Stimulated activated CD8-positive, alpha-beta memory T cell treated with anti-CD3 and anti-CD28 coated beads, Interleukin-15, amount 100 ng/mL, for 48 hours (primary cell): ENCODE measurements around the gene SPDYE6.
"Not testable (repeated sequence)": the region's sequence is repeated elsewhere in the genome, so short reads cannot be mapped to it uniquely, and the experiment has no call there.

Experiments used
- DNase-seq, 2 donors: peaks; one replicate each; pipeline ENCODE4 v3.0.0-alpha.2; 2020; ENCODE audit warnings: low read depth in 2 of 2

Gene SPDYE6

GRCh38 chr7:102363549-102364393 is 7.5 kb upstream of the SPDYE6 start:
- peak; percentile 92 to 95 for DNase-seq

- not testable (repeated sequence) for DNase-seq
Measured at GRCh38 chr7:102346983-102347382, 9.3 kb downstream of the SPDYE6 start.

GRCh38 chr7:102340599-102341368 is 15.5 kb downstream of the SPDYE6 start:
- not testable (repeated sequence) for DNase-seq

DNA sequence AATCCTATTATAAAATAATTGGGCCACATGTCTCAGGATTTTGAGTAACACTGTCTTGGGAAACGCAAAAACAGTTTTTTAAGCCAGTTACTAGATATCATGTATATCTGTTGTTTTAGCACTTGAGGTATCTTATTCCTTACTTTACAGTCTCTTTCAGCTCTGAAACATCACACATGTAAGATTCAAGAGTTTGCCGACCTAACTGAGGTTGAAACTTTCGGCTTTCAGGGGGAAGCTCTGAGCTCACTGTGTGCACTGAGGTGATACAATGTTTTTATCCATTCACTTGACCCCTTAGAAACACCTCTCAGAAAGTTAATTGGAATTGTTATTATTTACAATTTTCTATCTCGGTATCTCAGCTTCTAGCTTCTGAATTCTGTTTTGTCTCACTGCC is 18.8 kb downstream of the SPDYE6 start:
- DNase-seq = not testable (repeated sequence)

GRCh38 chr7:102337002-102337401 is 19.2 kb downstream of the SPDYE6 start:
- DNase-seq = not testable (repeated sequence)

- not testable (repeated sequence) for DNase-seq
Measured at GRCh38 chr7:102335574-102335973, 20.7 kb downstream of the SPDYE6 start.

GRCh38 chr7:102330666-102331460 is 25.4 kb downstream of the SPDYE6 start:
- DNase-seq = not testable (repeated sequence)

GRCh38 chr7:102329366-102329765 is 26.9 kb downstream of the SPDYE6 start:
- not testable (repeated sequence) for DNase-seq

GRCh38 chr7:102328863-102329262 is 27.4 kb downstream of the SPDYE6 start:
- DNase-seq = not testable (repeated sequence)

GRCh38 chr7:102327183-102327582 is 29.1 kb downstream of the SPDYE6 start:
- DNase-seq = not testable (repeated sequence)

DNA sequence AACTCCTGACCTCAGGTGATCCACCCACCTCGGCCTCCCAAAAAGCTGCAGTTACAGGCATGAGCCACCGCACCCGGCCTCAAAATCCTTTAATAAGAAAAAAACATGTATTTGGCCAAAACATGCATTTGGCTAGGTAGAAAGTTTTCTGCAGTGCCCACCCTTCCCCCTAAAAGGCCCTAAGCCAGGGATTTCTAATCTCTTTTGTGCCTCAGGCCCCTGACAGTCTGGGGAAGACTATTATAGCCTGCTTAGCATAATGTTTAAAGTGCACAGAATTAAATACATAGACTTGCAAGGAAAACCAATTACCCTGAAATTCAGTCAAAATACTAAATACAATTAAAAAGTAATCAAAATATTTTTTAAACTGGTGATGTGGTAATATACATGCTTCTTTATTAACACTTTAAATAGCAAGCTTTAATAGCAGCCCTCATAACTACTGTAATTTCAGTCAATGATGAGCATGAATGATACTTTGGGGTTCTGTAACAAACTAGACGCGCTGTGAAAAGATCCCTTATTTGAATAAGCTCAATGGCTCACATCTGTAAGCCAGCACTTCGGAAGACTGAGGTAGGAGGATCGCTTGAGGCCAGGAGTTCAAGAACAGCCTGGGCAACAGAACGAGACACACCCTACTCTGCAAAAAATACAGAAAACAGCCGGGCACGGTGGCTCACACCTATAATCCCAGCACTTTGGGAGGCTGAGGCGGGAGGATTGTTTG is 29.9 kb downstream of the SPDYE6 start:
- DNase-seq = no peak

DNA sequence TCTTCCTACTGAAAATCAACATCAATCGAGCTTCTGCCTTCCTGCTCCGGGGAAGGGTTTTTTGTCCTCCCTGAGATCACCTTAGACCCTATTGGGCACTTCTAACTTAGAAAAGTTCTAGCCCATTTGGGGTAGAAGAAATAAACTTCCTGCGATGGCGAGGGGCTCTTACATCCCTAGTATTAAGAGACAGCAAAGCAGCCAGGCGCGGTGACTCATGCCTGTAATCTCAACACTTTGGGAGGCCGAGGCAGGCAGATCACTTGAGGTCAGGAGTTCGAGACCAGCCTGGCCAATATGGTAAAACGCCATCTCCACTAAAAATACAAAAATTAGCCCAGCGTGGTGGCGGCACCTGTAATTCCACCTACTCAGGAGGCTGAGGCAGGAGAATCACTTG is 31.1 kb downstream of the SPDYE6 start:
- not testable (repeated sequence) for DNase-seq

- no peak for DNase-seq
Measured at GRCh38 chr7:102323914-102324195, 32.4 kb downstream of the SPDYE6 start.

- DNase-seq = no peak
Measured at GRCh38 chr7:102322202-102322715, 34.0 kb downstream of the SPDYE6 start.

- DNase-seq = no peak
Measured at GRCh38 chr7:102321351-102322201, 34.7 kb downstream of the SPDYE6 start.

DNA sequence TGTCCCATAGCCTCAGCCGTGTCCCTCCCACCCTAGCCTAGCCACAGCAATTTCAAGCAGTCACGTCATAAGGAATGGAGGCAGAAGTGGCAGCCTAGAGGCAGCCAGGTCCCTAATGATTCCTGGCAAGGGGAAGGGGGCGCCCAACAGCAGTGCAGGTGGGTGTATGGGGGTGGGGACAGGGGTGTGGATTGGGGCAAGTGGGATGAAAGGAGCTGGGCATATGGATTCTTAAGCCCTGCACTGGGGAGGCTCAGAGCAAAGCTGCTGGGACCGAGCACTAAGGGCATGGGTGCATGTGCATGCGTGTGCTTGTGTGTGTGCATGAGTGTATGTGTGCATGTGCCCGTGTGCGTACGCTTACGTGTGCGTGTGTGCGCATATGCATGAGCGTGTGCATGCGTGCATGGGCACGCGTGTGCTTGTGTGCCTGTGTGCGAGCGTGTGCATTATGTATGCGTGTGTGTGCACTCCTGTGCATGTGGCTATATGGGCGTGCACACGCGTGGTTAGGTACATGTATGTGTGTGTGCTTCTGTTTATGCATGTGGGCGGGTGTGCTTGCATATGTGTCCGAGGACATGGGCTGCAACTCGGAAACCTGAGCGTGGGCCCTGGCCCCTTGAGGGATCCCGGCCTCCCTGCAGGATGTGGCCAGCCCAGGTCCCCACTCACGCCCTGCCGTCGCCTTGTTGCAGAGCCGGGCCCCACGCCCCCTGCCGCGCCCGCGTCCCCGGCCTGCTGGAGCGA is 35.5 kb downstream of the SPDYE6 start:
- DNase-seq = no peak

GRCh38 chr7:102320181-102320580 is 36.1 kb downstream of the SPDYE6 start:
- no peak for DNase-seq

DNA sequence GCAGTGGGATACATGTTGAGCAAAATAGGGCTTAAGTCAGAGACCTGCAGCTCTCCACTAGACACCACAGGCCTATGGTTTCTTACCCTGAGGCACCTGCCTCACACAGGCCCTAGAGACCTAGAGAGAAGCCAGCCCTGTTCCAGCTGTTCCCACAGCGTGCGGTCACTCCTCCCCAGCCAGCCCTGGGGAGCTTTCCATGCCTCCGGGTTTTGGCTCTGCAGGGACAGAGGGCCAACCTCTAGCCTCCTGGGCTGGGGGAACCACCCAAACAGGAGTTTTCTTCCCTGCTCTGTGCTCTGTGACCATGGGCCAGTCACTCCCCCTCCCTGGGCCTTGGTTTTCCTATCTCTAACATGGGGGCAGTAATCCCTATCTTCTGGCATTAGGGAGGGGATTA is 36.6 kb downstream of the SPDYE6 start:
- no peak for DNase-seq

- DNase-seq = no peak
Measured at GRCh38 chr7:102318482-102318971, 37.7 kb downstream of the SPDYE6 start.
